Measurements from ENCODE around the gene YLPM1.
A peak's percentile ranks its signal among the peaks of the same experiment; 100 is the strongest.

The YLPM1 gene

DNA sequence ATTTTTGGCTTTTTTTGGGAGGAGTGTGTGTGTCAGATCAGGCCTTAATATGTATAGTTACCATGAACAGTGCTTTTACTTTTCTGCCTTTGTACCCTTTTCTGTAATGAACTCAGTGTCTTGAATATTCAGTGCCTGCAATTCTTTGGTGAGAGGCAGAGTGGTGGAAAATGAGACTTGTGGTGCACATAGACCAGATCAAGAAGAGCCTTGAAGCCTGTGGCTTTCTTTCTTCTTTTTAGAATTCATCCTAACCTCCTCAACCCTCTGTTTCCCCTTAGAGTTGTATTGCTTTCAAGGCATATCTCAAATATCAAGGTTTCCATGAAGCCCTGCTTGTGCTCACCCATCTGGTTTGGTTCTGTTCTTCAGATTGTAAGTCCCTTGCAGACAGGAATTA is 2.6 kb downstream of the YLPM1 start:
- TF ChIP-seq RBAK (tag by site-specific recombination; IDR thresholded peaks at IDR 0.05) (no peak), EGR2 (tag by site-specific recombination; IDR thresholded peaks at IDR 0.05; ENCODE audit: low read depth) (no peak), ZNF335 (tag by site-specific recombination; conservative IDR thresholded peaks at IDR 0.05) (no peak), BCL11A (tag by site-specific recombination; IDR thresholded peaks at IDR 0.05; ENCODE audit: low read depth) (no peak), ZNF510 (tag by site-specific recombination; IDR thresholded peaks at IDR 0.05; ENCODE audit: insufficient replicate concordance) (no peak), ZNF623 (tag by site-specific recombination; IDR thresholded peaks at IDR 0.05) (no peak), ZNF677 (tag by site-specific recombination; IDR thresholded peaks at IDR 0.05) (no peak), ZNF23 (tag by site-specific recombination; IDR thresholded peaks at IDR 0.05; ENCODE audit: borderline replicate concordance) (no peak)
- TF ChIP-seq, protein P1, sequence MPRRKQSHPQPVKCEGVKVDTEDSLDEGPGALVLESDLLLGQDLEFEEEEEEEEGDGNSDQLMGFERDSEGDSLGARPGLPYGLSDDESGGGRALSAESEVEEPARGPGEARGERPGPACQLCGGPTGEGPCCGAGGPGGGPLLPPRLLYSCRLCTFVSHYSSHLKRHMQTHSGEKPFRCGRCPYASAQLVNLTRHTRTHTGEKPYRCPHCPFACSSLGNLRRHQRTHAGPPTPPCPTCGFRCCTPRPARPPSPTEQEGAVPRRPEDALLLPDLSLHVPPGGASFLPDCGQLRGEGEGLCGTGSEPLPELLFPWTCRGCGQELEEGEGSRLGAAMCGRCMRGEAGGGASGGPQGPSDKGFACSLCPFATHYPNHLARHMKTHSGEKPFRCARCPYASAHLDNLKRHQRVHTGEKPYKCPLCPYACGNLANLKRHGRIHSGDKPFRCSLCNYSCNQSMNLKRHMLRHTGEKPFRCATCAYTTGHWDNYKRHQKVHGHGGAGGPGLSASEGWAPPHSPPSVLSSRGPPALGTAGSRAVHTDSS (tag by site-specific recombination; IDR thresholded peaks at IDR 0.05), result no peak
- TF ChIP-seq, protein P2, sequence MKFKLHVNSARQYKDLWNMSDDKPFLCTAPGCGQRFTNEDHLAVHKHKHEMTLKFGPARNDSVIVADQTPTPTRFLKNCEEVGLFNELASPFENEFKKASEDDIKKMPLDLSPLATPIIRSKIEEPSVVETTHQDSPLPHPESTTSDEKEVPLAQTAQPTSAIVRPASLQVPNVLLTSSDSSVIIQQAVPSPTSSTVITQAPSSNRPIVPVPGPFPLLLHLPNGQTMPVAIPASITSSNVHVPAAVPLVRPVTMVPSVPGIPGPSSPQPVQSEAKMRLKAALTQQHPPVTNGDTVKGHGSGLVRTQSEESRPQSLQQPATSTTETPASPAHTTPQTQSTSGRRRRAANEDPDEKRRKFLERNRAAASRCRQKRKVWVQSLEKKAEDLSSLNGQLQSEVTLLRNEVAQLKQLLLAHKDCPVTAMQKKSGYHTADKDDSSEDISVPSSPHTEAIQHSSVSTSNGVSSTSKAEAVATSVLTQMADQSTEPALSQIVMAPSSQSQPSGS (tag by site-specific recombination; IDR thresholded peaks at IDR 0.05; ENCODE audit: low read depth), result no peak
- TF ChIP-seq, protein P3, sequence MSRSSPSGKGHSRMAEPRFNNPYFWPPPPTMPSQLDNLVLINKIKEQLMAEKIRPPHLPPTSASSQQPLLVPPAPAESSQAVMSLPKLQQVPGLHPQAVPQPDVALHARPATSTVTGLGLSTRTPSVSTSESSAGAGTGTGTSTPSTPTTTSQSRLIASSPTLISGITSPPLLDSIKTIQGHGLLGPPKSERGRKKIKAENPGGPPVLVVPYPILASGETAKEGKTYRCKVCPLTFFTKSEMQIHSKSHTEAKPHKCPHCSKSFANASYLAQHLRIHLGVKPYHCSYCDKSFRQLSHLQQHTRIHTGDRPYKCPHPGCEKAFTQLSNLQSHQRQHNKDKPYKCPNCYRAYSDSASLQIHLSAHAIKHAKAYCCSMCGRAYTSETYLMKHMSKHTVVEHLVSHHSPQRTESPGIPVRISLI (tag by site-specific recombination; IDR thresholded peaks at IDR 0.05), result no peak
- TF ChIP-seq, protein P4, sequence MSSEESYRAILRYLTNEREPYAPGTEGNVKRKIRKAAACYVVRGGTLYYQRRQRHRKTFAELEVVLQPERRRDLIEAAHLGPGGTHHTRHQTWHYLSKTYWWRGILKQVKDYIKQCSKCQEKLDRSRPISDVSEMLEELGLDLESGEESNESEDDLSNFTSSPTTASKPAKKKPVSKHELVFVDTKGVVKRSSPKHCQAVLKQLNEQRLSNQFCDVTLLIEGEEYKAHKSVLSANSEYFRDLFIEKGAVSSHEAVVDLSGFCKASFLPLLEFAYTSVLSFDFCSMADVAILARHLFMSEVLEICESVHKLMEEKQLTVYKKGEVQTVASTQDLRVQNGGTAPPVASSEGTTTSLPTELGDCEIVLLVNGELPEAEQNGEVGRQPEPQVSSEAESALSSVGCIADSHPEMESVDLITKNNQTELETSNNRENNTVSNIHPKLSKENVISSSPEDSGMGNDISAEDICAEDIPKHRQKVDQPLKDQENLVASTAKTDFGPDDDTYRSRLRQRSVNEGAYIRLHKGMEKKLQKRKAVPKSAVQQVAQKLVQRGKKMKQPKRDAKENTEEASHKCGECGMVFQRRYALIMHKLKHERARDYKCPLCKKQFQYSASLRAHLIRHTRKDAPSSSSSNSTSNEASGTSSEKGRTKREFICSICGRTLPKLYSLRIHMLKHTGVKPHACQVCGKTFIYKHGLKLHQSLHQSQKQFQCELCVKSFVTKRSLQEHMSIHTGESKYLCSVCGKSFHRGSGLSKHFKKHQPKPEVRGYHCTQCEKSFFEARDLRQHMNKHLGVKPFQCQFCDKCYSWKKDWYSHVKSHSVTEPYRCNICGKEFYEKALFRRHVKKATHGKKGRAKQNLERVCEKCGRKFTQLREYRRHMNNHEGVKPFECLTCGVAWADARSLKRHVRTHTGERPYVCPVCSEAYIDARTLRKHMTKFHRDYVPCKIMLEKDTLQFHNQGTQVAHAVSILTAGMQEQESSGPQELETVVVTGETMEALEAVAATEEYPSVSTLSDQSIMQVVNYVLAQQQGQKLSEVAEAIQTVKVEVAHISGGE (tag by site-specific recombination; conservative IDR thresholded peaks at IDR 0.05; ENCODE audit: low read depth), result no peak
- no peak overlapping the region for H3K27ac ChIP-seq (ENCODE audit: extremely low read depth, low read depth, low read length)
- H3K4me1 ChIP-seq (ENCODE audit: control insufficient read depth, insufficient read depth, low read length), result peaks cover 11% of the 10 kb centered on the region
- H3K4me3 ChIP-seq (ENCODE audit: low read depth, low read length), result peak overlapping the region; percentile 80
- POLR2A ChIA-PET, result no interaction called here
- peaks cover 10 to 14% of the 10 kb centered on the region in 2 experiments; a peak in 2 of 3 replicates for H3K36me3 ChIP-seq (ENCODE audit: control insufficient read depth in 2 of 2, insufficient read depth in 1 of 2, low read length in 2 of 2)
- CTCF ChIA-PET, result no interaction called here
- H3K9me3 ChIP-seq (ENCODE audit: control insufficient read depth, insufficient read depth, low read depth, low read length), result no peaks in the 10 kb centered on the region

DNA sequence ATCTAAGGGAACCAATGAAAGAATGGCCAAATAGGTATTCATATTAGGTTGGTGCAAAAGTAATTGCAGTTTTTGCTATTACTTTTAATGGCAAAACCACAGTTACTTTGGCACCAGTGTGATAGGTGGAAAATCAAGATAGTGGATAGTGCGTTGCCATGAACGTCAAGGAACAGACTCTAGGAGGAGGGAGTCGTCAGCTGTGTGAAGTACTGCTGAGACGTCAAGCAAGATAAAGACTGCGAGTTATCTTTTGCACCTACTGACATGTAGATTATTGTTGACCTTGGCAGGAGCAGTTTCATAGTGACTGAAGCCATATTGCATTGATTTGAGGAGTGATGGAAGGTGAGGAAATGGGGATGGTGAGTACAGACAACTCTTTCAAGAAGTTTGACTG is 8.3 kb downstream of the YLPM1 start:
- Histone ChIP-seq H3K27ac (ENCODE audit: extremely low read depth, low read depth, low read length) (no peak overlapping the region), H3K4me1 (ENCODE audit: control insufficient read depth, insufficient read depth, low read length) (0 out of 2 replicates have a peak, but pooled peaks cover 2% of the 10 kb centered on the region), H3K4me3 (ENCODE audit: low read depth, low read length) (no peak overlapping the region), H3K36me3 (ENCODE audit: control insufficient read depth in 2 of 2, insufficient read depth in 1 of 2, low read length in 2 of 2) (peaks cover 8 to 25% of the 10 kb centered on the region in 2 experiments; a peak in 2 of 3 replicates), H3K9me3 (ENCODE audit: control insufficient read depth, insufficient read depth, low read depth, low read length) (no peaks in the 10 kb centered on the region)
- CTCF ChIA-PET, result interaction anchor here (0.6 to 1.5 kb wide), 2 partner anchors 13 to 279 kb away, joined by 3 to 5 read pairs; no protein-coding TSS in a partner anchor
- TF ChIP-seq ZNF366 (tag by site-specific recombination; conservative IDR thresholded peaks at IDR 0.05), result 0 out of 2 replicates have a peak, but pooled peaks have one; percentile 22
- TF ChIP-seq ZNF394 (tag by site-specific recombination; IDR thresholded peaks at IDR 0.05; ENCODE audit: borderline replicate concordance), result no peak
- POLR2A ChIA-PET, result interaction anchor here (0.6 kb wide), 1 partner anchor 8 kb away, joined by 4 read pairs; the partner anchor contains the start of gene YLPM1

Measured in HEK293 (cell line).